NCI-H2227 (cell line): ENCODE measurements around the gene COL18A1.

Source experiments
- DNase-seq: peaks from one replicate; lab custom pipeline; 2025; ENCODE audit not compliant: unreplicated experiment; lab: John Stamatoyannopoulos, UW

COL18A1 gene

DNA sequence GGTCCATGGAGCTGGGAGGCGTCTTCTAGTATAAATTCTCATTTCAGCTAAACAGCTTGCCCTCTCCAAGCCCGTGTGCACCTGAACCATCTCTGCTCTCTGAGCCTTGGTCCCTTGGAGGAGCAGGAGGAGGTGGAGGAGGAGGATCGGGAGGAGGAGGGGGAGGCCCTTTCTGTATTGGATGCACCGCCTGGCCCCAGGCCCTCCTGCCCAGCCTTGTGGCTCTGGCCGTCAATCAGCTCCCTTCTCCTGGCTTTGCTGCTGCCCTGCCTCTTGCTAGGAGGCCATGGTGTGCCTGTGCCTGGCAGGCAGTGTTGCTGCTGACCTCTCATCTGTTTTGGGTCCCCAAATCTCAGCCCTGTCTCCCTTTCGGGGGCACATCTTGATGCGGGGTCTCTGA lies 9.0 kb downstream of the COL18A1 start:
- no peak for DNase-seq

DNA sequence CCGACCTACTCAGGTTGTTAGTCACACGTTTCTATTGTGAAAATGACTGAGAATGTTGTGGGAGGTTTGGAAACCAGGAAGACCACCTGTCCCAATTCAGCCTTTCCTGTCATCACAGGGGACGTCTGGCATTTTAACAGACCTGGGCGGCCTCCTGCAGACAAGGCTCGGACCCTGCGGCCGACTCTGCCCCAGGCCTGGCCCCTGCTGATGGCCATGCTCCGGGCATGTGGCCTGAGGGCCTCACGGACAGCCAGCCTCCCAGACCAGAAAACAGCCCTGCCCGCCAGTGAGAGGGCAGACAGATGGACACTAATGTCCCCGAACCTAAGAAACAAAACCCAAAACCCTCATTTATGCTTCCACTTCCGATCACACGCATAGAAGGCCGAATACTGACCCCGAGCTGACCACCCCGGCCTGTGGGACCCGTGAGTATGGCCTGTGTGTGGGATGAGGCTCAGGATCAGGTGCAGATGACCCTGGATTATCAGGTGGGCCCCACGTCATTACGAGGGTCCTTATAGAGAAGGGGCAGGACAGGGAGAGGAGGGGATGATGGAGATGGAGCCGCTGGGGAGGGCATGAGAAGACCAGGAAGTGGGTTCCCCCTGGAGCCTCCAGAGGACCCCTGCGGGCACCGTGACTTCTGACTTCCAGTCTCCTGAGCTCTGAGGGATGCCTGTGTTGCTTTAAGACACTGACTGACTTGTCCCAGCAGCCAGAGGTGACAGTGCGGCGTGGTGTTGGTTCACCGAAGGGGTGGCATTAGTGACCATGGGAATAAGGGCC lies 9.6 kb downstream of the COL18A1 start:
- DNase-seq = no peak

DNA sequence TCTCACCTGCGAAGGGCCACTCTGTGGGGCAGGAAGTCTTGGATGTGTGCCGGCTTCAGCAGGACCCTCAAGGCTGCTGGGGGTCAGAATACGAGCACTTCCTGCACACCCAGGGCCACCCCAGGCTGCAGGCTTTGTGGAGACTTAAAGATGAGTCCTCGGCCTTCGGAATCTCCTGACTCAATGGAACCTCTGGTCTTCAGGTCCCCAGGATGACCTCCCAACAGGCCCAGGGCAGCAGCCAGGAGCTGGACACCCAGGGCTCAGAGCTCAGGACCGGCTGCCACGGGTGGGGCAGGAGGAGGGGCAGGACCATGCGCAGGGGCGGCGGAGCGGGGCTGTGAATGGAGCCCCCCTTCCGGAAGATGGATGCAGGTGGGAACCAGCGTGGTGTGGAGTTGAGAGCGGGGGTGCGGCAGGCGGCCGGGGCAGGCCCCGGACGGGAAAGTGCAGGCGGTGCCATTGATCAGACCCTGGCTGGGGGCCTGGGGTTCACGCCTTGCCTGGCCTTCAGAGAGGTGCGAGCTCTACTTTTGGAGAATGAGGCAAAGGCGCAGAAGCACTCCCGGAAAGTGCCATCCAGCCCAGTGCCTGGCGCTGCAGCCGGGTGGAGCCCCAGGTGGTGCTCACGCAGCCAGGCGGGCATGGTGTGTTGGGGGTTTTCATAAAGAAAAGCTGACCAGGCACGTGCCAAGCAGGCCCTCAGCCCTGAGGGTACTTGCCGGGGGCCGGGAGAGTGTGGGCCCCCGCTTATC lies 10.4 kb downstream of the COL18A1 start:
- no peak for DNase-seq

DNA sequence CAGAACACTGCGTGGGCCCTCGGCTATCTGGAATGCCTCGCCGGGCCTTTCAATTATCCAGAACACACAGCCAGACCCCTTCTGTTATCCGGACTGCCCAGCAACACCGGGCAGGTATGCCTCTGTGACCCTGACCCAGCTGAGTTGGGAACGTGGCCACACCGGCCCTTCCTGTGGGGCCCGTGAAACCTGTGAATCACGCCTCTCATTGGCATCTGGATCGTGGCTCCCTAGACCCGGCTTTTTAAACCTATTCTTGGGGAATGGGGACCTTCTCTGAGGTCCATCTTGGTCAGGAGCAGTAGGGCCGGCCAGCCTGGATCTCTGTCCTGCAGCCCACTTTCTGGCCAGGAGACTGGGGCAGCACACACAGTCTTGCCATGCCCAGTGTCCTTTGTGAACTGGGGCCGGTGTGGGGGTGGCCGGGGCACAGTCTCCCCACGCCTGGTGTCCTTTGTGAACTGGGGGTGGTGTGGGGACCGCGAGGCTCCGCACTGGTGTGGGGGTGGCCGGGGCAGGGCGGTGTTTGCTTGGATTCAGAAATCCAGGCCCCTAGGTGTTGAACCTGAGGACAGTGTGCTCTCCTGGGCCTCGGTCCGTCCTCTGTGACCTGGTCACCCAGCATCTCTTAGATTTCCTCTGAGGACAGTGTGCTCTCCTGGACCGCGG lies 11.1 kb downstream of the COL18A1 start:
- DNase-seq = no peak

DNA sequence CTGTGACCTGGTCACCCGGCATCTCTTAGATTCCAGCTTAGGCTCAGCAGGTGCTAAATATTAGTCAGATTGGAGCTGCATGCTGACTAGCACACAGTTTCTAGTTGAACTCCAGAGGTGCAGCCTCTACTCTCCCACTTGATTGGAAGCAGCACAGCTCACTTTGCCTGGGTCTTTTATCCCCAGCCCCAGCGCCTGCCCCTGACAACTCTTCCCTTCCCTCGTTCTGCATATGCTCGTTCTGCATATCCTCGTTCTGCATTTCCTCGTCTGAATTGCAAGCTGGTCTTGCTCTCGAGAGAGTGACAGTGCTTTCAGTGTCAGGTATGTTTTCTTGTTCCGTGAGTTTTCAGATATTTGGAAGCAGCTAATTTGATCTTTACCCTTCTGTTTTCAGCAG lies 11.7 kb downstream of the COL18A1 start:
- DNase-seq = no peak

DNA sequence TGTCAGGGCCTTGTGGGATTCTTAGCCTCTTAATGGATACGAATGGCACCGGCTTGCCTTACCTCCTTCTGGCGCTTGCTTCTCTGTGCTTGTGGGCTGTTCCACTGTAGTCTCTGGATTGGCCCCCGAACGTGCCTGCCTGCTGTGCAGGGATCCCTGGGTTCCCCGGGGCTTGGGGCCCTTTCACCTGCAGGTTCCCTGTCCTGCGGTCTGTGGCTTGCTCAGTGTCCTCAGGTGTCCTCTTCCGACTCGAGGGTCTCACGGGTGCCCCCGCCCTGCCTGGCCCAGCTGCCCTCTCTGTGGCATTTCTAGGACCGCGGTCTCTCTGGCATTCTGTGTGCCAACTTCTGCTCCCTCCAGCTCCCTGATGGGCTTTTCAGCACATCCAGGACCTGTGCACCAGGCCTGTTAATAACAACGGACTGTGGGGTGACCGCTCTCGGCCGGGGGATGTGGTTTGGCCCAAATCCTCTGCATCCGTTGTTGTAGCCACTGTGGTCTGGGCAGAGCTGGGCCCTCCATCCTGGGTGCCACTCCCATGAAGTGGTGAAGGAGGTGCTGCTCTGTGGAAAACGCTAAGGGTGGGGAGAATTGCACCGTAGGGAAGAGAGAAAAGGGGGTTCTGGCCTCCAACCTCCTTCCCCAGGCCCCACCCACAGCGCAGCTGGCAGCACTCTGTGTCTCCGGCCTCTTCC lies 12.4 kb downstream of the COL18A1 start:
- no peak for DNase-seq

DNA sequence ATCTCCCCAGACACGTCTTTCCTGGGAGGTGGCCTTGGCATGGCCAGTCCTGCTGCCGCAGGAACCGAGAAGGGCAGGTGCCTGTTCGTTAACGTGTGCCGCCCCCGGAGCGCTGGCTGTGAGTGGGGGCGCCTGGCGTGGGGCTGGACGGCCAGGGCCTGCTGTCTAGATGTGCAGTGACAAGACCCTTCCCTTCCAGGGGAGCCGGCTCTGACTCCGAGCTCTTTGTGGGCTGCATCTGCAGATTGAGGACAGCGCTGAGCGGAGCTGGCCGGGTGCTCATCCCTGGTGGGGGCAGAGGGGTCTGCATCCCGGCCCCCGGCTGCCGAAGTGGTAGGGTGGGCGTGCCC lies 13.0 kb downstream of the COL18A1 start:
- DNase-seq = no peak

DNA sequence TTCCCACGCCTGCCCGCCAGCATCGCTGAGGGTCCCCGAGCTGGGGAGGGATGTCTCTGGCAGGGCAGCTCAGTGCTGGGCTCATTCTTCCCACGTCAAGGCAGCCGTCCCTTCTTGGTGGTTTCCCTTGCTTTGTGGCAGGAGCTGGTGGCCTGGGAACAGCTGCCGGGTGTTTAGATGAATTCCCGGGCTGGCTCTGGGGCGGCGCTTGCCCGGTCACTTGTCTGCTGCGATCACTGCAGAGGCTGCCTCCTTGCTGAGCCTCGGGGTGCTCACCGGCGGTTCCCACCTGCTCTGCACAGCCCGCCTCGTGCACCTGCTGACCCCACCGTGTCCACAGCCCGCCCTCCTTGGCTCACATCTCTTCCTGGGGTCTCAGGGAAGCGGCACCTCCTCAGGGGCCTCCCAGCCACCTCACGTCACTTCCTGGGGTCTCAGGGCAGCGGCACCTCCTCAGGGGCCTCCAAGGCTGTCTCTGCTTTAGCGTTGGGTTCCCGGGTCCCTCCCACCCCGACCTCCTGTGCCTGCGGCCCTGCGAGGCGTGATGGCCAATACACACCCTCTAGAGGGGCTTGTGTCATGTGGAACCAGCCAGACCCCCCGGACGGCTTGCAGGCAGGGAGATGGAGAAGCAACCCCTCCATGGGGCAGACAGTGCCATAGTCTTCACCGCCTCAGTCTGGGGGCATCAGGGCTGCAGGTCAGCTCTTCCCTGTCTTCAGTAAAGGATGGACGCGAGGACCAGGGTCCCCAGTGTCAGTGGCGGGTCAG lies 13.5 kb downstream of the COL18A1 start:
- DNase-seq = no peak

DNA sequence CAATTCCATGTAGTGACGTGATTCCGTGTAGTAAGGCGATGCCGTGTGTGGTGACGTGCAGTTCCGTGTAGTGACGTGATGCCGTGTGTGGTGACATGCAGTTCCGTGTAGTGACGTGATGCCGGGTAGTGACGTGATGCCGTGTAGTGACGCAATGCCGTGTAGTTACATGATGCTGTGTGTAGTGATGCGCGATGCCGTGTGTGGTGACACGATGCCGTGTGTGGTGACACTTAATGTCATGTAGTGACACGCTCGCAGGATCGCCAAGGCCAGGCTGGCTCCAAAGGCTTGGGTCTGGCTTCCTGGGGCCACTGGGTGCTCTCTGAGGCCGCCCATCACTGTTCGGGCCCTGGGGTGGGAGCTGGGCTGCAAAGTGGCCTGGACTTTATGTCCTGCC lies 14.2 kb downstream of the COL18A1 start:
- DNase-seq = no peak

DNA sequence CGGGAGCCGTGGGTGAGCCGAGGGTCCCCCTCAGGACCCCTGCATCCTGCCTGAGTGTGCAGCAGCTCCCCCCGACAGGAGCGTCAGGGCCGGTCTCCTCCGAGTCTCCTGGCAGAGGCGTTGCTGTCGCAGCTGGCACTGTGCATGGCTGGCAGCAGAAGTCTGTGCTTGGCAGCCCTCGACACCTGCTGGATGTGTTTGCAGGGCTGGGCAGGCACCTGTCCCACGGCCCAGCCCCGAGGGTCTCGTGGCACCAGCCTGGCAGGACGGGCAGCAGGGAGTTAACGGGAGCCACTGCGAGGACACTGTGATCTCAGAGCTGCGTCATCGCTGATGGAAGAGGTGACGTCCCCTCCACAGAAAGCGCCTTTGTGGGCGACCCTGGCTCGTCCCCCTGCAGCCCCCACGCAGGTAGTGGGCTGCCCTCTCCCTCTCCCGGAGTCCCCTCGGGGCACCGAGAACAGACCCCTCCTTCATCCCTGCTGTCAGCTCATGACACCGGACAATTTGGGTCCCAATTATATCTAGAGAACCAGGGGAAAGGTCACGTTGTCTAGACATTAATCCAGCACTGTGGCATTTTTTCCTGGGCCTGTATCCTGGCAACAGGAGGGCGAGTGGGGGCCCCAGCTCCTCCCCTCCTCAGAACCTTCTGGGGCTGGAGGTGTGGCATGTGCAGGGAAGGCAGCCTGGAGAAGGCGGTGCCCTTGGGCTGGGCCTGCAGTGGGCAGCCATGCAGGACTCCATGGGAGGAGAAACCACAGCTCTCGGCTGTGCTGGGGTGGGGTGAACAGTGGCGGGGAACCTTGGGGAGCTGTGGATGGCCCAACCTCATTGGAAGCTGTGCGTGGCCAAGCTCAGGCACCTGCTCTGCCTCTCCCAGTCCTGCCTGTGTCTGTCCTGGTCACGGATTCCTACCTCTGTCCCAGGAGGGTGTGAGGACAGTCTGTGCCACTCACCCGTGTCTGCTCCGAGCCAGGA lies 15.4 kb downstream of the COL18A1 start:
- DNase-seq = peak; percentile 83

DNA sequence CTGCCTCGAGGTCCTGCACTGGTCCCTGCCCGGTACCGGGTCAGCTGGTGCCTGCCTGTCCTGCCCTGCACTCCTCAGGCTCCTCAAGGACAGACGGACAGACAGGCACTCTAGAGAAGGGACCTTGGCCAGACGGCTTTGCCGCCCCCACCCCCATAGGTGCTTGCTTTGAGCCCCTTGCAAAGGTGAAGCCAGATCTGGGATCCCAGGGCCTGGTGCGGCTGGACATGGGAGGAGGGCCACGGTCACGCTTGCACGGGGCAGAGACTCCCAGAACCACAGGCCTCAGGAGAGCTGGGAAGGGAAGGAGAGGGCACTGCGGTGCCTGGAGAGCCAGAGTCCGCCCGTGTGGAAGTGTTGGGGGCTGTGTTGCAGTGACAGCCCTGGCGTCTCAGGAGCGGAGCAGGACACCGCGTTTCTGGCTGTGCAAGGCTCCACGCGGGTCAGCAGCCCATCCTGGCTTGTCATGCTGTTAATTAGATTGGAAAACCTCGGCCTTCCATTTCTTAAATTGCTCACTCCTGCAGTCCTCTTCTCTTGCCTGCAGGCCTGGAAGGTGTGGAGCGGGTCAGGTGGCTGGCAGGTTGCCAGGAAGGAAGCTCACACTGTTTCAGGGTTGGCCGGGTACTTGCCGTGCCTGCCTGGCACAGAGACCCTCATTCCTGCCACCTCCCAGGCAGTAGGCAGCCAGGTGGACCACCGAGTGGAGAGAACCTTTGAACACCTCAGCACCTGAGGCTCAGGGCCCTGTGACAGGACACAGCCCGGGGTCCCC lies 16.3 kb downstream of the COL18A1 start:
- peak; percentile 76 for DNase-seq

DNA sequence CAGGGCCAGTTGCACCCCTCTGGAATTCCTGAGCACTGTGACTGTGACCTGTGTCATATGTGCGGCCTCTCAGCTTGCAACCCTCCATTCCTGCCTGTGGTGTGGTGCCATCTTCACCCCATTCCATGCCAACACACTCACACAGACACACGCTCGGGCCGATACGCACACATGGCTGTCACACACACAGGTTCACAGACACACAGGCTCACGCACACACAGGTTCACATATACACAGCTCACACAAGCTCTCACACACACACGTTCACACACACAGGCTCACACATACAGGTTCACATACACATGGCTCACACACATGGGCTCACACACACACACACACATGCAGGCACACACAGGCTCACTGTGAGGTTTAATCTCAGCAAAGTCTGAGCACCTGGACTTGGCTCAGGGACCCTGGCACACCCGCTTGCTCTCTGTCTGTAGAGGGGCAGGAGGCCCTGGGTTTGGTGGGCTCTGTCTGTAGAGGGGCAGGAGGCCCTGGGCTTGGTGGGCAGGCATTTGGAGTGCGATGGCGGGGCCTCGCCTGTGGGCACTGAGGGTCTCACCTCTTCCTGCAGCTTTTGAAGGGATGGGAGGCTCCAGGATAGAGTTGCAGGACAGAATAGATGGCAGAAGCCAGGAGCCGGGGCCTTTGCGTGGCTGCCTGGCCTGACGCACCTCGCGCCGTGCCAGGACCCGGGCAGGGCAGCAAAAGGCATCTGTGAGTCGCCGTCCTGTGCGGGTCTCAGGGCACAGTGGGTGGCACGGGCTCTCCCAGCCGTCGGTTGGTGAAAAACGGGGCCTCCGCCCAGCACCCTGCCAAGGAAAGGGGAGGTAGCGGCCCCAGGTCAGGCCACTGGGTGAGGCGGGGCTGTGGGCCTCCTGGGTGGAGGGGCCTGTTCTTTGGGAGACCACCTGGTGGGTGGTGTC lies 17.1 kb downstream of the COL18A1 start:
- no peak for DNase-seq

DNA sequence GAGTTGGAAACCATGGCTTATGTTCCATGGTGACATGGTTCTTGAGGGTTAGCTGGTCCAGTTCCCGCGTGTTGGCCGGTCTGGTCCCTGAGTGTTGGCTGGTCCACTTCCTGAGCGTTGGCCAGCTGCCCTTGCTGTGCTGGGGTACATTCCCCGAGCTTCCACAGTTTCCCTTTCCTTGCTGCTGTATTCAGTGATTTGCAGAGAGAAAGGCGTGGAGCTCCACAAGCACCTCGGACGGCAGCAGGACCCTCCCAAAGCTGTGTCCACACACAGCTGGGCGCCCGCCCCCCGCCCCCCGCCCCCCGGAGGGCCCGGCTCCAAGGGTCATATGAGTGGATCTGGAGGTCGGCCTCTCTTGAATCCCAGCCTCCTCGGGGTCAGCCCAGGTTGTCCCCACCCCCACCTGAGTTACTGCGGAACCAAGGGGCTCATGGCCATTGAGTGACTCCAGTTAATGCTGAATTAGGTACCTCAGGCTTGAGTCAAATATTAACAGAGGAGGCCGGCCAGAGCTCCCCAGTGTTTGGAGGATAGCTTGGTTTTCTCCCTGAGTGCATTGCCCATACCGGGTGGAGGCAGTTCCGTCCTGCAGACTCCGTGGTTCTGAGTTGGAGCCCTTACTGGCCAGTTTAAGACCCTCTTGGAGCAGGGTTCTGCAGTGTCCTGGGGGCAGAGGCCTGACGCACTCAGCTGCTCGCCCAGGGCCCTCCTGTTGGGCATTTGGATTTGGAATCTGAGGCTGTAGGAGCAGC lies 18.4 kb downstream of the COL18A1 start:
- DNase-seq = no peak

DNA sequence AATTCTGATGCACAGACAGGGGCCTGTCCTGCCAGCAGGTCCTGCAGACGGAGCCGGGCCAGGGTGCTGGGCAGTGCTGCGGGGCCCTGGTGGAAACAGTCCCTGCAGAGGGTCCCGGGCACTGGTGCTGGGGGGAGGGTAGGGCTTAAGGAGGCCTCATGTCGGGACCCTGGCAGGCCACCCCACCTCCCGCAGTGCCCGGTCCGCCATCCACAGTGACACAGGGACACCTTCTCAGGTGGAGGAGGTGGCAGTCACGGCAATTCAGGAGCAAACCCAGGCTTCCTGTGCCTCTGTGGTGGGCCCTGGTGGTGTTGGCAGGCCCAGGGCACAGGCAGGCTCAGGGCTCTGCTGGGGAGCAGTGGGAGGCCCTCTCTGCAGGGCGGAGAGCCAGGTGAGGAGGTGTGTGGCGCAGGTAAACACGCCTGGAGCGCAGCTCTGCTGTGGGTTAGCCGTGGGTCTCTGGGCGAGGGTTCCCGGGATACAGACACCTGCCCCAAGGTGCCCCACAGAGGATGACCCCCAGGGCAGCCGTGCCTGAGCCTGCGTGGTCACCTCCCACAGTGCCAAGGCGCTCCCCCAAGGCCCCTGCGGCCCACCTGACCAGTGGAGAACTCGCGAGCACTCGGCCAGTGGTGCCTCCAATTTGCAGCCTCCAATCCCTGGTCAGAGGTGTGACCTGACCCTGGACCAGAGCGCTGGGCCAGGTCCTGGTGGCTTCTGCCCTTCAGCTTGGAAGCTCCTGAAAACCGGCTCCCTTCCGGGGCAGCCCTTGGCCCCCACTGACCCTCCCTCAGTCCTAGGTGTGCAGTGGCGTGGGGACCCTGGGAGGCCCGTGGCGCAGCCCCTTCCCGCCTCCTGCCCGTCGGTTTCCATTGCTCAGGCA lies 19.2 kb downstream of the COL18A1 start:
- no peak for DNase-seq

DNA sequence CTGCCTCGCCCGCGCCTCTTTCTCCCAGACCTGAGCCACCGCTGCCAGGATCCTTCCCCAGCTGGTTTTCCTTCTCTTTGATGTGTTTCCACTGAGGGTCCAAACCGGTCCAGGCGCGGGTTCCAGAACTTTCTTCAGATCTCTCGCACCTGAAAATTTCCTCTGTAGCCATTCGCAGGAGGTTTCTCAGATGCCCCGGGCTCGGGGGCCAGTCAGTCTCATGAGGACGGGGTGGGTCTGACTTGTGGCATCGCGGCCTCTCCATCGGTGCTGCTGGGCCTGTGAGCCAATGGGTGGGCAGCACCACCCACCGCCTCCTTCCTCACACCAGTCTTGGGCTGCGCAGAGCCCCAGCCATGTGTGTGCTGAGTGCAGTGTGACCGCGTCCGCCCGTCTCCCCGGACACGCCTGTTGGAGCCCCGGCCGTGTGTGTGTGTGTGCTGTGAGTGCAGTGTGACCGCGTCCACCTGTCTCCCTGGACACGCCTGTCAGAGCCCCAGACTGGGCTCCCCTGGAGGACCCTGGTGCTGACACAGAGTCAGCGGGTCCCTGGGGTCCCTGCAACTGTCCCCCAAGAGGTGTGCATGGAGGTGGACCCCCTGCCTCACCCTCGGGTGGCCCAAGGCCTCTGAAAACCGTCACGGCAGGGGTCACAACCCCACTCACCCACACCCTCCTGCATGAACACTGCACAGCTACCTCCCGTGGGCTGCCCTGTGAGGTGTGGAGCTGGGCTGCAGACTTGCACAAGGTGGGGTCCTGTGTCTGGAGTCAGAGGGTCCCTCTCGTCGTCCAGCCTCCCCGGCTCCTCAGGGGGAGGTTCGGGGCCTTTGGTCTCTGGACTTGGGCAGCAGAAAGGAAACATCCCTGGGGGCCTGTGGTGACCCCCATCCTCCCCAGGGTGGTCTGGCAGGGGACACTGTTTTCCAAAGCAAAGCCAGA lies 20.2 kb downstream of the COL18A1 start:
- no peak for DNase-seq
